ENCODE measurements around the gene DAB1. TPM values are rescaled to one million over a fixed set of nuclear protein-coding genes. Genes with fewer than 3 reads are reported as not detected.

Gene DAB1
- total RNA-seq, 2 experiments from 2014 or later = 0.52 to 0.61 TPM

- DNase-seq = no peak
- no peak overlapping the region for H3K27ac ChIP-seq (ENCODE audit: low read depth in 1 of 2, low read length in 2 of 2)
- Mint-ChIP-seq H3K36me3 (ENCODE audit: low read depth) (no peaks in the 10 kb centered on the region), H3K27me3 (peaks cover 4% of the 10 kb centered on the region), H3K27ac (no peak overlapping the region), H3K4me3 (no peak overlapping the region), H3K4me1 (ENCODE audit: low read depth) (no peaks in the 10 kb centered on the region), H3K9me3 (no peaks in the 10 kb centered on the region)
- H3K27me3 ChIP-seq (ENCODE audit: control insufficient read depth in 1 of 2, insufficient read depth in 2 of 2, low read length in 2 of 2) = no peaks in the 10 kb centered on the region
- H3K9me3 ChIP-seq (ENCODE audit: control insufficient read depth in 1 of 2, insufficient read depth in 1 of 2, low read length in 2 of 2) = no peaks in the 10 kb centered on the region
- intact Hi-C loops (cut with DNase I, micrococcal nuclease) = no loop called here
- TF ChIP-seq, protein P1, sequence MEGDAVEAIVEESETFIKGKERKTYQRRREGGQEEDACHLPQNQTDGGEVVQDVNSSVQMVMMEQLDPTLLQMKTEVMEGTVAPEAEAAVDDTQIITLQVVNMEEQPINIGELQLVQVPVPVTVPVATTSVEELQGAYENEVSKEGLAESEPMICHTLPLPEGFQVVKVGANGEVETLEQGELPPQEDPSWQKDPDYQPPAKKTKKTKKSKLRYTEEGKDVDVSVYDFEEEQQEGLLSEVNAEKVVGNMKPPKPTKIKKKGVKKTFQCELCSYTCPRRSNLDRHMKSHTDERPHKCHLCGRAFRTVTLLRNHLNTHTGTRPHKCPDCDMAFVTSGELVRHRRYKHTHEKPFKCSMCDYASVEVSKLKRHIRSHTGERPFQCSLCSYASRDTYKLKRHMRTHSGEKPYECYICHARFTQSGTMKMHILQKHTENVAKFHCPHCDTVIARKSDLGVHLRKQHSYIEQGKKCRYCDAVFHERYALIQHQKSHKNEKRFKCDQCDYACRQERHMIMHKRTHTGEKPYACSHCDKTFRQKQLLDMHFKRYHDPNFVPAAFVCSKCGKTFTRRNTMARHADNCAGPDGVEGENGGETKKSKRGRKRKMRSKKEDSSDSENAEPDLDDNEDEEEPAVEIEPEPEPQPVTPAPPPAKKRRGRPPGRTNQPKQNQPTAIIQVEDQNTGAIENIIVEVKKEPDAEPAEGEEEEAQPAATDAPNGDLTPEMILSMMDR (IDR thresholded peaks at IDR 0.05) = no peak
- ATAC-seq (ENCODE audit: poor library complexity) = no peak
- H3K4me1 ChIP-seq (ENCODE audit: insufficient read depth, low read length) = no peaks in the 10 kb centered on the region
- no peak overlapping the region for H3K4me3 ChIP-seq (ENCODE audit: low read length)
- ChIA-PET CTCF (interaction anchor here (0.6 to 1.9 kb wide), 2 partner anchors 15 to 1581 kb away, joined by 3 to 4 read pairs; no protein-coding TSS in a partner anchor), POLR2A (no interaction called here)
- no peaks in the 10 kb centered on the region for H3K36me3 ChIP-seq (ENCODE audit: insufficient read depth, low read length)
These were observed 386.9 kb downstream of the DAB1 start for GRCh38 chr1:57036641-57037579.

- no peak overlapping the region for H3K4me3 ChIP-seq (ENCODE audit: low read length)
- ChIA-PET POLR2A (no interaction called here), CTCF (no interaction called here)
- ATAC-seq (ENCODE audit: poor library complexity) = no peak
- TF ChIP-seq, protein P1 (IDR thresholded peaks at IDR 0.05) = no peak
- no peaks in the 10 kb centered on the region for H3K36me3 ChIP-seq (ENCODE audit: insufficient read depth, low read length)
- Mint-ChIP-seq H3K27me3 (peaks cover 4% of the 10 kb centered on the region), H3K9me3 (no peaks in the 10 kb centered on the region), H3K4me3 (no peak overlapping the region), H3K36me3 (ENCODE audit: low read depth) (no peaks in the 10 kb centered on the region), H3K4me1 (ENCODE audit: low read depth) (no peaks in the 10 kb centered on the region), H3K27ac (no peak overlapping the region)
- H3K9me3 ChIP-seq (ENCODE audit: control insufficient read depth in 1 of 2, insufficient read depth in 1 of 2, low read length in 2 of 2) = no peaks in the 10 kb centered on the region
- intact Hi-C loops (cut with DNase I, micrococcal nuclease) = no loop called here
- no peaks in the 10 kb centered on the region for H3K27me3 ChIP-seq (ENCODE audit: control insufficient read depth in 1 of 2, insufficient read depth in 2 of 2, low read length in 2 of 2)
- no peaks in the 10 kb centered on the region for H3K4me1 ChIP-seq (ENCODE audit: insufficient read depth, low read length)
- no peak overlapping the region for H3K27ac ChIP-seq (ENCODE audit: low read depth in 1 of 2, low read length in 2 of 2)
- DNase-seq = no peak
These were observed 389.1 kb downstream of the DAB1 start for GRCh38 chr1:57034713-57035112.

- Histone ChIP-seq H3K4me3 (ENCODE audit: low read length) (no peak overlapping the region), H3K27me3 (ENCODE audit: control insufficient read depth in 1 of 2, insufficient read depth in 2 of 2, low read length in 2 of 2) (no peaks in the 10 kb centered on the region), H3K9me3 (ENCODE audit: control insufficient read depth in 1 of 2, insufficient read depth in 1 of 2, low read length in 2 of 2) (no peaks in the 10 kb centered on the region), H3K4me1 (ENCODE audit: insufficient read depth, low read length) (no peaks in the 10 kb centered on the region), H3K27ac (ENCODE audit: low read depth in 1 of 2, low read length in 2 of 2) (no peak overlapping the region), H3K36me3 (ENCODE audit: insufficient read depth, low read length) (no peaks in the 10 kb centered on the region)
- Mint-ChIP-seq H3K4me3 (no peak overlapping the region), H3K4me1 (ENCODE audit: low read depth) (no peaks in the 10 kb centered on the region), H3K9me3 (peaks cover 3% of the 10 kb centered on the region), H3K27me3 (peaks cover 4% of the 10 kb centered on the region), H3K27ac (no peak overlapping the region), H3K36me3 (ENCODE audit: low read depth) (no peaks in the 10 kb centered on the region)
- TF ChIP-seq, protein P1 (IDR thresholded peaks at IDR 0.05) = no peak
- no peak for ATAC-seq (ENCODE audit: poor library complexity)
- CTCF ChIA-PET = no interaction called here
- POLR2A ChIA-PET = no interaction called here
- no peak for DNase-seq
- intact Hi-C loops (cut with DNase I, micrococcal nuclease) = no loop called here
These were observed 390.4 kb downstream of the DAB1 start for GRCh38 chr1:57033222-57034001.

Measured in CD4-positive, alpha-beta T cell (primary cell).